Stimulated activated CD4-positive, alpha-beta T cell treated with anti-CD3 and anti-CD28 coated beads, Interleukin-1b, Interleukin-23, amount 100 ng/mL, for 24 hours (primary cell): ENCODE measurements around the gene FOXO1.

Experiments
- DNase-seq, 4 experiments: peaks; one replicate each; pipeline ENCODE4 v3.0.0-alpha.2; 2020; ENCODE audit warnings: low read depth in 4 of 4, low spot score in 1 of 4

The FOXO1 gene

GRCh38 chr13:40550130-40550529, 116.3 kb downstream of the FOXO1 start:
- no peak for DNase-seq

GRCh38 chr13:40549500-40550094, 116.8 kb downstream of the FOXO1 start:
- no peak for DNase-seq

- DNase-seq, result no peak
Observed at GRCh38 chr13:40547591-40548315, 118.7 kb downstream of the FOXO1 start.

GRCh38 chr13:40546047-40546446, 120.4 kb downstream of the FOXO1 start:
- DNase-seq, result no peak

GRCh38 chr13:40540328-40541044, 126.0 kb downstream of the FOXO1 start:
- no peak for DNase-seq

GRCh38 chr13:40539576-40540327, 126.7 kb downstream of the FOXO1 start:
- DNase-seq, result no peak

- no peak for DNase-seq
Observed at GRCh38 chr13:40537146-40537895, 129.1 kb downstream of the FOXO1 start.

GRCh38 chr13:40536443-40537113, 129.9 kb downstream of the FOXO1 start:
- DNase-seq, result no peak

- DNase-seq, result no peak
Observed at GRCh38 chr13:40535345-40535836, 131.1 kb downstream of the FOXO1 start.

- DNase-seq, result no peak
Observed at GRCh38 chr13:40534456-40534855, 132.0 kb downstream of the FOXO1 start.

- no peak for DNase-seq
Observed at GRCh38 chr13:40533072-40533471, 133.4 kb downstream of the FOXO1 start.

- no peak for DNase-seq
Observed at GRCh38 chr13:40530961-40531360, 135.5 kb downstream of the FOXO1 start.

- DNase-seq, result no peak
Observed at GRCh38 chr13:40528881-40529280, 137.6 kb downstream of the FOXO1 start.

GRCh38 chr13:40527914-40528313, 138.5 kb downstream of the FOXO1 start:
- no peak for DNase-seq

- DNase-seq, result no peak
Observed at GRCh38 chr13:40522282-40522681, 144.2 kb downstream of the FOXO1 start.

- no peak for DNase-seq
Observed at GRCh38 chr13:40520916-40521315, 145.5 kb downstream of the FOXO1 start.

- DNase-seq, result no peak
Observed at GRCh38 chr13:40519637-40520036, 146.8 kb downstream of the FOXO1 start.

- peak; percentile 37 to 74 (median 55) for DNase-seq
Observed at GRCh38 chr13:40518481-40518882, 148.0 kb downstream of the FOXO1 start.

GRCh38 chr13:40517486-40518480, 148.7 kb downstream of the FOXO1 start:
- DNase-seq, result peak in 1 of 4 experiments; percentile 18
